A673 (cell line): Measurements from ENCODE around the gene IMMP2L. TPM values are rescaled to one million over a fixed set of nuclear protein-coding genes. Genes with fewer than 3 reads are reported as not detected.

ENCODE experiments used
- BruUV-seq: library from RNA; stranded (reverse); fragments of 400-500 nt; replicated peaks from 2 replicates; lab custom pipeline; 2021; lab: Mats Ljungman, UMichigan
- CTCF ChIA-PET: fragments of 300-600 bp; sonication (Branson Sonifier 250); formaldehyde crosslinking; loops from one replicate; lab custom pipeline; 2022; ENCODE audit warnings: antibody characterized with exemption; lab: Charles Lee
- POLR2A ChIA-PET: fragments of 300-600 bp; sonication (Branson Sonifier 250); formaldehyde crosslinking; loops from one replicate; lab custom pipeline; 2022; ENCODE audit warnings: antibody characterized with exemption; ENCODE audit not compliant: low non-redundant PET; lab: Charles Lee
- DNase-seq: peaks from one replicate; pipeline ENCODE4 v3.0.0-alpha.2; 2015; ENCODE audit warnings: low spot score
- H3K27ac ChIP-seq: fragments of 200-600 bp; sonication (generic); 2 replicates; pipeline ENCODE4 v1.5.1; 2016; ENCODE audit warnings: mixed run types, low read depth, mild to moderate bottlenecking, mixed read lengths, antibody characterized with exemption, low read length; ENCODE audit not compliant: poor library complexity, severe bottlenecking
- H3K27me3 ChIP-seq: fragments of 200-600 bp; sonication (generic); replicated peaks from 2 replicates; pipeline ENCODE4 v1.6.1; 2017; ENCODE audit warnings: mixed run types, low read depth, mild to moderate bottlenecking, mixed read lengths, antibody characterized with exemption, low read length; ENCODE audit not compliant: insufficient read depth, poor library complexity
- H3K36me3 ChIP-seq: fragments of 200-600 bp; sonication (generic); 2 replicates; pipeline ENCODE4 v1.6.1; 2016; ENCODE audit warnings: mixed run types, mild to moderate bottlenecking, mixed read lengths, antibody characterized with exemption, low read length; ENCODE audit not compliant: insufficient read depth, poor library complexity, severe bottlenecking
- H3K4me1 ChIP-seq: fragments of 200-600 bp; sonication (generic); 2 replicates; pipeline ENCODE4 v1.6.1; 2017; ENCODE audit warnings: mixed run types, mild to moderate bottlenecking, mixed read lengths, antibody characterized with exemption, low read length; ENCODE audit not compliant: insufficient read depth, poor library complexity, severe bottlenecking
- H3K4me3 ChIP-seq: fragments of 200-600 bp; sonication (generic); 2 replicates; pipeline ENCODE4 v1.5.1; 2016; ENCODE audit warnings: low read depth, mixed run types, mild to moderate bottlenecking, mixed read lengths, low read length; ENCODE audit not compliant: poor library complexity, severe bottlenecking
- H3K9me3 ChIP-seq: fragments of 200-600 bp; sonication (generic); 2 replicates; pipeline ENCODE4 v1.6.1; 2016; ENCODE audit warnings: mixed run types, low read depth, mild to moderate bottlenecking, mixed read lengths, antibody characterized with exemption, low read length; ENCODE audit not compliant: poor library complexity, severe bottlenecking
- EZH2 ChIP-seq: fragments of 200-600 bp; sonication (generic); IDR thresholded peaks from 2 replicates; pipeline ENCODE4 v1.6.1; 2017; ENCODE audit warnings: borderline replicate concordance, low read depth, mild to moderate bottlenecking, mixed read lengths, antibody characterized with exemption, low read length; ENCODE audit not compliant: poor library complexity, severe bottlenecking
- intact Hi-C: fragments of 100-400 bp; cut with micrococcal nuclease; formaldehyde crosslinking; loops from one replicate; pipeline ENCODE4 v1.10.0; 2022; ENCODE audit not compliant: unreplicated experiment
- total RNA-seq: library from RNA; stranded (reverse); gene quantifications from 2 replicates; pipeline ENCODE4 v1.2.3, GENCODE V29; 2021
- TF ChIP-seq, protein P1 (sequence below): fragments of 300-800, 200-600 bp; sonication (generic); conservative IDR thresholded peaks from 2 replicates; pipeline ENCODE4 v1.5.1; 2017; ENCODE audit warnings: low read depth, mild to moderate bottlenecking, antibody characterized with exemption, low read length, moderate library complexity, mixed read lengths

The IMMP2L gene
- total RNA-seq, 1 experiment from 2014 or later: 10.0 TPM

GRCh38 chr7:110780712-110781111 lies 781.6 kb downstream of the IMMP2L start:
- ChIA-PET POLR2A (no interaction called here), CTCF (no interaction called here)
- Histone ChIP-seq H3K4me3 (no peak overlapping the region), H3K27me3 (no peaks in the 10 kb centered on the region), H3K9me3 (no peaks in the 10 kb centered on the region), H3K36me3 (no peaks in the 10 kb centered on the region), H3K27ac (no peak overlapping the region), H3K4me1 (no peaks in the 10 kb centered on the region)
- BruUV-seq: no TSS peak
- TF ChIP-seq, protein P1, sequence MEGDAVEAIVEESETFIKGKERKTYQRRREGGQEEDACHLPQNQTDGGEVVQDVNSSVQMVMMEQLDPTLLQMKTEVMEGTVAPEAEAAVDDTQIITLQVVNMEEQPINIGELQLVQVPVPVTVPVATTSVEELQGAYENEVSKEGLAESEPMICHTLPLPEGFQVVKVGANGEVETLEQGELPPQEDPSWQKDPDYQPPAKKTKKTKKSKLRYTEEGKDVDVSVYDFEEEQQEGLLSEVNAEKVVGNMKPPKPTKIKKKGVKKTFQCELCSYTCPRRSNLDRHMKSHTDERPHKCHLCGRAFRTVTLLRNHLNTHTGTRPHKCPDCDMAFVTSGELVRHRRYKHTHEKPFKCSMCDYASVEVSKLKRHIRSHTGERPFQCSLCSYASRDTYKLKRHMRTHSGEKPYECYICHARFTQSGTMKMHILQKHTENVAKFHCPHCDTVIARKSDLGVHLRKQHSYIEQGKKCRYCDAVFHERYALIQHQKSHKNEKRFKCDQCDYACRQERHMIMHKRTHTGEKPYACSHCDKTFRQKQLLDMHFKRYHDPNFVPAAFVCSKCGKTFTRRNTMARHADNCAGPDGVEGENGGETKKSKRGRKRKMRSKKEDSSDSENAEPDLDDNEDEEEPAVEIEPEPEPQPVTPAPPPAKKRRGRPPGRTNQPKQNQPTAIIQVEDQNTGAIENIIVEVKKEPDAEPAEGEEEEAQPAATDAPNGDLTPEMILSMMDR: no peak
- TF ChIP-seq EZH2: no peak
- intact Hi-C loops: no loop called here
- no peak for DNase-seq

DNA sequence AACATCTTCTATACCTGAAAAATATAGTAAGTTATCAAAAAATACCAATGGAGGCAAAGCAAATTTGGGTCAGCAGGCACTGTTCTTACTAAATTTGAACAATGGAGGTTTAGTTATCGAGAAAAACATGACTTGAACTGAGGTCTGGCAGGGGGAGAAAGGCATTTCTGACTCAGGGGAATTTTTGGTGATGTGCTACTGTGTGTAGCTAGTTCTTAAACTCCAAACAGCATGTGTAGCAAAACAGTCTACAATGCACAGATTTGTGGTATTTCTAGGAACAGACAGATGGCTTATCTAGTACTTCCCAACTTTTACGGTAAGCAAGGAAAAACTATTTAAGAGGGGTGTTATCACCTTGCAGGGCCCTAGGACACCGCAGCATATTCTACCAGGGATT lies 783.0 kb downstream of the IMMP2L start:
- no peak overlapping the region for H3K27ac ChIP-seq
- H3K27me3 ChIP-seq: no peaks in the 10 kb centered on the region
- no peak overlapping the region for H3K4me3 ChIP-seq
- POLR2A ChIA-PET: no interaction called here
- no peaks in the 10 kb centered on the region for H3K9me3 ChIP-seq
- no TSS peak for BruUV-seq
- CTCF ChIA-PET: no interaction called here
- H3K36me3 ChIP-seq: no peaks in the 10 kb centered on the region
- TF ChIP-seq, protein P1: no peak
- TF ChIP-seq EZH2: no peak
- H3K4me1 ChIP-seq: no peaks in the 10 kb centered on the region
- DNase-seq: no peak
- intact Hi-C loops: no loop called here

- H3K9me3 ChIP-seq: no peaks in the 10 kb centered on the region
- BruUV-seq: no TSS peak
- DNase-seq: no peak
- no peaks in the 10 kb centered on the region for H3K27me3 ChIP-seq
- ChIA-PET CTCF (interaction anchor here (0.6 kb wide), 1 partner anchor 63 kb away, joined by 4 read pairs; no protein-coding TSS in a partner anchor), POLR2A (no interaction called here)
- intact Hi-C loops: no loop called here
- no peaks in the 10 kb centered on the region for H3K36me3 ChIP-seq
- no peak overlapping the region for H3K4me3 ChIP-seq
- no peak overlapping the region for H3K27ac ChIP-seq
- H3K4me1 ChIP-seq: no peaks in the 10 kb centered on the region
- TF ChIP-seq, protein P1: no peak
Measured at GRCh38 chr7:110775046-110775445, 787.2 kb downstream of the IMMP2L start.
